ENCODE results near the gene MYL11. TPM values are rescaled to one million over a fixed set of nuclear protein-coding genes. Genes with fewer than 3 reads are reported as not detected.

Gene MYL11
- polyA plus RNA-seq, 1 donor from 2014 or later: 1.7 TPM

DNA sequence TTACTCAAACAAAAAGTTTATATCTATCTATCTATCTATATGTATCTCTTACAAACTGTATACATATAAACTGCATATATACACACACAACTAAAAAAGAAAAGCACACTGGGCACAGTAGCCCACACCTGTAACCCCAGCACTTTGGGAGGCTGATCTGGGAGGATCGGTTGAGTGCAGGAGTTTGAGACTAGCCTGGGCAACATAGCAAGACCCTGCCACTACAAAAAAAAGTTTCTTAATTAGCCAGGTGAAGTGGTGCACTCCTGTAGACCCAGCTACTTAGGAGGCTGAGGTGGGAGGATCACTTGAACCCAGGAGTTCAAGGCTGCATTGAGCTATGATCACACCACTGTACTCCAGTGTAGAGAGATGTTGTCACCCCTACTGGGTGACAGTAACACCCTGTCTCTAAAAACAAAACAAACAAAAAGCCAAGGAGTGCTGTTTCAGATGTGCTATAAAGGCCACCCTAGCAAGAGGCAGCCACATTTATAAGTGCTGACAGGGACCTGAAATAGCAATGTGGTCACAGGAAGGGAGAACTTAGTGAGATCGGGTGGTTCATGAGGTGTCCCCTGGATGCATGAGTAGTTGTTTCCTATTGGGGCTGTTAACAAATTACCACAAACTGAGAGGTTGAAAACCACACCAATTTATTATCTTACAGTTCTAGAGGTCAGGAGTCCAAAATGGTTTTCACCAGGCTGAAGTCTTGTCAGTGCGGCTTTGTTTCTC is 24.3 kb upstream of the MYL11 start:
- no peaks in the 10 kb centered on the region for H3K9me3 Mint-ChIP-seq
- peak overlapping the region in 3 of 4 donors; percentile 69 to 83 (median 80) for H3K4me3 Mint-ChIP-seq
- H3K4me1 Mint-ChIP-seq: peaks cover 32 to 36% (median 33%) of the 10 kb centered on the region in 3 donors

DNA sequence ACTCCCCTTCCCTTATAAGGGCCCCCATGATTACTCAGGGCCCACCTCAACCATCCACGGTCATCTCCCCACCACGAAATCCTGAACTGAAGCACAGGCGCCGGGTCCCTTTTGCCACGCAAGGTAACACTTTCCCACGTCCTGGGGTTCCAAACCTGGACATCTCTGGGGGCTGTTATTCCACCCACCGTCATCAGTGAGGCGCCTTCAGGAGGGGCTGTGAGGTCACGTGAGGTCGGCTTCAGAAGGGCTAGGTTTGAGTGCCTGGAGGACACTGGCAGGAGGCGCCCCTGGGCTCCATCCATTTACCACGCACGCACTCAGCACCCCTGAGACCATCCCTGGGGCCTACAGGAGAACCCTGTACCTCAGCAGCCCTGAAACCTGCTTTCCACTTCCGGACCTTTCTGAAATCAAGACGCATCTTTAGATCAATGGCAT is 23.6 kb upstream of the MYL11 start:
- Mint-ChIP-seq H3K9me3 (no peaks in the 10 kb centered on the region), H3K27ac (peak overlapping the region in 2 of 3 donors; percentile 21 to 79), H3K4me1 (peaks cover 34 to 37% (median 34%) of the 10 kb centered on the region in 3 donors), H3K36me3 (peaks cover 9% of the 10 kb centered on the region), H3K27me3 (no peaks in the 10 kb centered on the region), H3K4me3 (peak overlapping the region in 2 of 4 donors; percentile 80 to 83)

More for the DNA sequence above, 24.3 kb upstream of the MYL11 start:
- Mint-ChIP-seq H3K36me3 (peaks cover 9% of the 10 kb centered on the region), H3K27ac (peak overlapping the region; percentile 36 to 92 (median 79)), H3K27me3 (no peaks in the 10 kb centered on the region)

DNA sequence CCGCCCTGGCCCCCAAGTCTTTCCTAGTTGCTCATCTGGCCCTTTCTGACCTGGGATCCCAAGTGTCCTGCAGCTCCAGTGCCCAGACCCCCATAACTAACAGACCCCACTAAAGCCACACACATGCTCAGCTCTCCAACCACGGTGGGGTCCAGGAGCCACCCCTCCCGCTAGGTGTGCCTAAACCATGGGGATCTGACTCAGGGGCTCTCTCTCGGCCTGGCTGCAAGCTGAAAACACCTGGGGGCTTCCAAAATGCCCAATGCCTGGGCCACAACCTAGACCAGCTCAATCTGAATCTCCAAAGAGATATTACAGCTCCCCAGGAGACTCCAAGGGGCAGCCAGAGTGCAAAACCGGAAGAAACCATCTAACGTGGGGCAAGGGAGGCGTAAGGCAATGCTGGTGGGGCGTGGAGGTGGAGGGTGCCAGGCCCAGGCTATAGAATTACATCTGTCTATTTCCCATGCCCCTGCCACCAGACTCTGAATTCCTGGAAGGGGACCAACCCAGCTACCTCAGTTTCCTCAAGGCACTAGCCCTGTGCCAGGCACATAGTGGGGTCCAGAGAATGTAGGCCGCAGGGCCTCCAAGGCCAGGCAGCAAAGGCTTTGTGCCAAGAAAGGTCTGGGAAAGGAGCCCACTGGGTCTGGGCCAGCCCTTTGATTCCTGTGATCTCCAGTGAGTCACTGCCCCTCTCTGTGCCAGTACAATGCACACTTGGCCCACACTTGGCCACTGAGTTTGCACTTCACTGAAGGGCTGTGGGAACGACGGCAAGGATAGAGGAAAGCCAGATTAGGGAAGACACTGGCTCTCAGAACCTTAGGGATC is 22.8 kb upstream of the MYL11 start:
- Mint-ChIP-seq H3K4me3 (peak overlapping the region in 2 of 4 donors; percentile 47 to 80), H3K27ac (peak overlapping the region in 2 of 3 donors; percentile 16 to 79), H3K27me3 (no peaks in the 10 kb centered on the region), H3K4me1 (peaks cover 37 to 39% (median 37%) of the 10 kb centered on the region in 3 donors), H3K9me3 (no peaks in the 10 kb centered on the region), H3K36me3 (peaks cover 9% of the 10 kb centered on the region)

DNA sequence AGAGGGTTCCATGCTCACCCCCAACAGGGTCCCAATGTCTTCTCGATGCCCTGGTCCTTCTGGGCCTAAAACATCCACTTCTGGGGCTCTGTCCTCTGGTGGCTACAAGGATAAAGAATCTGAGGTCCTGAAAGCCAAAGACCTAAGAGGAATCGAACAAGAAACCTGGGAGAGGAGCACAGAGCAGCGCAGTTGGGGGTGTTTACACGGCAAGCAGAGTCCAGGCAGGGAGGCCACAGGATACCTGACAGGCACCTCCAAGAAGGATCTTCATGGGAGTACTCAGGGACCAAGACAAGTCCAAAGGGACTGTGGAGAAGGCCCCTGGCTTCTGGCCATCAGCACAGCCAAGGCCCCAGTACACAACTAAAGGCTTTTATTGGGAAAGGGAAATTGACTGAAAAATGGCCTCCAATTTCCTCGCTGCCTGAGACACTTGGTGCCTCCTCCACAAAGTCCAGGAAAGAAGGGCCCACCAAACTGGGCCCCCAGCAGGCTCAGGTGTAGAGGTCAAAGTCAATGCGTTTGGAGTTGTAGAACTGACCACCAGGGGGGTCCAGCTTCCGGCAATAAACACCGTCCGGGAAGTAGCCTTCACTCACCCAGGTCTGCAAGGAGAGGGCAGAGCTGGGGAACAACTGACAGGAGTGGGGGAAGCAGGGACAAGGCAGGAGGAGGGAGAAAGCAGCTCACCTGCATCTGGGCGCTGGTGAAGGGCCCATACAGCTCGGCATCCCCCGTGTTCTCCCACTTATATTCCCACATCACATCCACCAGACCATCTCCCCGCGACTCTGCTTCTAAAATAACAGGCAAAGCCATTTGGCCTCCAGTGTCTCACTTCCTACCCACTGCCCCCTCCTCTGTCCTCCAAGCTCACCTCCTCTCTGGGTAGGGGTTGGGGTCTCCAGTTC is 21.9 kb upstream of the MYL11 start:
- peak overlapping the region; percentile 12 to 80 (median 62) for H3K4me3 Mint-ChIP-seq
- H3K27ac Mint-ChIP-seq: peak overlapping the region; percentile 16 to 79 (median 53)
- H3K9me3 Mint-ChIP-seq: no peaks in the 10 kb centered on the region
- no peaks in the 10 kb centered on the region for H3K27me3 Mint-ChIP-seq
- H3K4me1 Mint-ChIP-seq: peaks cover 37 to 39% (median 37%) of the 10 kb centered on the region in 3 donors
- peaks cover 9% of the 10 kb centered on the region for H3K36me3 Mint-ChIP-seq

DNA sequence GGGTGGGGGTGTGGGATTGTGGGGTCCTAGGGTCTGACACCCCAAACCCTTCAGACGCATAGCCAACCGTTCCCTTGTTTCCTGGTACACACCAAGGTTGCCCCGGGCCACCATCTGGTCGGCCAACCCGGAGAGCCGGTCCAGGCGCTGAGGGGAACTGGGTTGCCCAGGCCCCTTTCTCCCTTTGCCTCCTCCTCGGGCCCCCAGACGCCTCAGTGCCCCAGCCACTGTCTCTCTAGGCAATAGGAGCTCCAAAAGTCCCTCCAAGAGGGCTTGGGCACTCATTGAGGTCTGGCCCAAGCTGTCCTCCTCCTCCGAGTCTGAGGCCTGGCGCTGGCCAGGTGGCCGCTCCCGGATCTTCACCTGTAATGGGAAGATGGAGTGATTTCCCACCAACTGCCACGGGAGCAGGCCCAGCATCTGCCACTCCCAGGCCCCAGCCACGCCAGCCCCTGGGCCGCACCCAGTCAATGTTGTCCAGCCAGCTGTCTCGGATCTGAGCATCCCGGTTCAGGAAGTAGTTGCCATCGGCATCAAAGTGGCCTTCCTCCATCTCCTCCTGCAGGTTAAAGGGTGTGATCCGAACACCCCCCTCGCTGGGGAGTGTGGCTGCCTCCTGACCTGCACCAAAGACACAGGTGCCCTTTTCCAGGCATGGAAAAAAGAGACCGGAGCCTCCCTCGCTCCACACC is 21.0 kb upstream of the MYL11 start:
- Mint-ChIP-seq H3K27ac (peak overlapping the region in 2 of 3 donors; percentile 53 to 92), H3K4me1 (peaks cover 37 to 38% (median 37%) of the 10 kb centered on the region in 3 donors), H3K4me3 (peak overlapping the region; percentile 94 to 99 (median 98)), H3K27me3 (no peaks in the 10 kb centered on the region), H3K9me3 (no peaks in the 10 kb centered on the region), H3K36me3 (peaks cover 9% of the 10 kb centered on the region)

DNA sequence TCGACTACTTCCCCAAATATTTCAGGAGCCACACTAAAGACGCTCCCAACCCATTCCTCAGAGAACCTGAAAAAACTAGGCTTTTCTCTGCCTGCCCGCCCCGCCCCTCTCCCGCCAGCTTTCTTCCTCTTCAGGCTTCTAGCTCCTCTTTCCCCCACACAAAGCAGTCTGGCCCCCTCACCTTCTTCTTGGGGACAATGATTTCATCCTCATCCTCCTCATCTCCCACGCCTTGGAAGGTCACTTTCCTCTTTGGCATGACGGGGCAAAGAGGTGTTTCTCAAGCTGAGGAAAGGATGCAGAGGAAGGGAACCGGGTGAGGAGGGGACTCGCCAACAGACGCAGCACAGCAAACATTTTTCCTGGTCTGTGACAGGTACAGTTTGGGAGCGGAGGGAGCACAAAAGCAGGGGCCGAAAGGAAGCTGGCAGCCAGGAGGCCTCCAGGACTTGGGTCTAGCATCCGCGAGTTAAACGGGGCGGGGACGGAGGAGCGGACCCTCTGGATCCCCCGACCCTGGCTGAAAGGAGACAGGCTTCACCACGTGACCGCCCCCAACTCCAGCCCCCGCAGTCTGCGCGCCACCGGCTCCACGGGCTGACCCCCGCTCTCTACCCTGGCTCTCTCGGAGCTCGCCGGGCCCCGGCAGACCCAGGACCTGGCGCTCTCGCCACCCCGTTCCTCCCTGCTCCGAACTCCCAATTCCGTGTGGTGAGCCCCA is 20.0 kb upstream of the MYL11 start:
- Mint-ChIP-seq H3K4me1 (peaks cover 29 to 30% (median 29%) of the 10 kb centered on the region in 3 donors), H3K36me3 (peaks cover 9% of the 10 kb centered on the region), H3K27ac (peak overlapping the region; percentile 92 to 99 (median 97)), H3K4me3 (peak overlapping the region; percentile 94 to 99 (median 98)), H3K27me3 (no peaks in the 10 kb centered on the region), H3K9me3 (no peaks in the 10 kb centered on the region)

DNA sequence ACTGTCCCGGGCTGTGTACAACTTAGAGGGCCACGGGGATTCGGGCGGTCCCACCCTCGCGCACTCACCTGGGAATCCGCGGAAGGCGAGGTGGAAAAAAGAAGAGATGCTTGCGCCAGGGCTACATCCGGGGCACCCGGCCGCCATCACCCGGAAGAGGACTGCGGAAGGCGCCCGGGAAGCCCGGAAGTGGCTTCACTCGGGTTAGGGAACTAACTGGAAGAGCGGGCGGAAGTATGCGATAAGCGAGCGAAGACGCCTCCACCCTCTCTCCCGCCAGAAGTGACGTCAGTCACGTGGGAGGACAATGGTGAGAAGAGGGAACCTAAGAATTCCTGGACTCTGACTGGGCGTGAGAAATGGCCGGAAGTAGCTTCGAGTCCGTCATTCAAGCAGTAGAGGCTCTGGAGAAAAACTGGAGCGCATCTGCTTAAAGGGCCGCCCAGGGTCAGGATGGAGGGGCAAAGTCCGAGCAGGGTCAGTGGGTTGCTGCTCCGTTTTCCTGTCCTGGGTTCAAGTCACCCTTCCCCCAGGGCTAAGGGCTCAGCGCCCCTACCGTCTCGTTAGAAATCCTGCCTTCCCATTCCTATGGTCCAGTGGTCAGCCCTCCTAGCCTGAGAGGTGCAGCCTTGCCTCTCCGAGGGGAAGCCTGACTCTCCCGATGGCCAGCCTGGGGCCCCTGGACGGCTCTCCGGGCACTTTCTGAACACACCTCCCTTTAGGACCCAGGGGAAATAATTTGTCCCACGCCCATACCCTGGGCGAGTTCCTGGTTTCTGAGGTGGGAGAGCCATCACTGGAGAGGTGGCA is 19.3 kb upstream of the MYL11 start, which contains the start of gene CD2BP2:
Gene CD2BP2, minus strand, starts transcription at position 165 of the 810 bp plus-strand sequence. CDS start 627 bp downstream, outside the sequence.
- H3K9me3 Mint-ChIP-seq: no peaks in the 10 kb centered on the region
- peak within 1 kb of the TSS; percentile 92 to 99 (median 97) for H3K27ac Mint-ChIP-seq
- H3K4me1 Mint-ChIP-seq: peaks cover 22 to 24% (median 23%) of the 10 kb centered on the region in 3 donors
- H3K4me3 Mint-ChIP-seq: peak within 1 kb of the TSS; percentile 94 to 99 (median 98)
- H3K27me3 Mint-ChIP-seq: no peaks in the 10 kb centered on the region
- peaks cover 8% of the 10 kb centered on the region for H3K36me3 Mint-ChIP-seq

DNA sequence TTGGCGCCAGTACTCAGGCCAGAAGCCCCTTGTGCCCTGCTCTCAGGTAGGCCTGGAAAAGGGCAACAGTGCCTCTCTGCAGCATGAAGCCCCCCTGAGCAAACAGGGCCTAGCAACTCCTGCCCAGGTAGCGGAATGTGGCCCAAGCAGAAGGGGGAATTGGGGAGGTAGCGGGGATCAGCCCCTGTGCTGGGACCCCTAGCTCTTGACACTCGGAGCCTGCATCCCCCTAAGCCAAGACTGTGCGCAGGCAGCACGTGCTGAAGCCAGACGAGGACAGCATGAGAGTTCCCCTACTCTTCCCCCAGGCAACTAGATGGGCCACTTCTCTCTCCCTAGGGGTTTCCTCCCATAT is 18.7 kb upstream of the MYL11 start:
- Mint-ChIP-seq H3K4me1 (peaks cover 16 to 18% (median 17%) of the 10 kb centered on the region in 3 donors), H3K9me3 (no peaks in the 10 kb centered on the region), H3K36me3 (peaks cover 3% of the 10 kb centered on the region), H3K4me3 (peak overlapping the region; percentile 94 to 99 (median 98)), H3K27me3 (no peaks in the 10 kb centered on the region), H3K27ac (peak overlapping the region; percentile 92 to 99 (median 97))

DNA sequence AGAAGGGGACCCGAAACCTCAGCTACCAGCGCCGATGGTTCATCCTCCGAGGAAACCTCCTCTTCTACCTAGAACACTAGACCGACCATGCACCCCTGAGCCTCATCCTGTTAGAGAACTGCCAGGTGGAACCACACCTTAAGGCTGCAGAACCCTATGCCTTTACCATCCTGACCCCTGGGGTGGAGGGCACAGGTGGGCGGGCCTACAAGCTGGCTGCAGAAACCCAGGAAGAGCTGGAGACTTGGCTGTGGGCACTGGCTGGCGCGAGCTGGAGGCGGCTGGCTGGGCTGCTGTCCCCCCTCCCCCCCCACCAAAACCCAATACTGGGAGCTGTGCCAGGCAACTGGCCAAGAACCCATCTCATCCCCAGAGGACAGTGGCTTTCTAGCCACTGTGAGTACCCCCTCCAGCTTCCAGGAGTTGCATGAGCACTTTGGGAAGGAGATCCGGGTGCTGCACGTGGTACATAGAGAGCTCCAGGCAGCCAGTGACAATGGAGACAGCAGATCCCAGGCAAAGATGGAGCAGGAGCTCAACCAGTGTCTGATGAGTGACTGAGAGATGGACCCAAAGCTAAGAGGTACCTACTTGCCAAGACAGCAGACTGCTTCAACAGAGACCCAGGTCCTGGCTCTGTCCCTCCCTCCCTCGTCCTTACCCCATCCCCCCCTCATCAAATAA is 18.1 kb upstream of the MYL11 start:
- H3K36me3 Mint-ChIP-seq: peaks cover 2% of the 10 kb centered on the region
- no peaks in the 10 kb centered on the region for H3K27me3 Mint-ChIP-seq
- no peaks in the 10 kb centered on the region for H3K9me3 Mint-ChIP-seq
- H3K4me1 Mint-ChIP-seq: peaks cover 12 to 14% (median 13%) of the 10 kb centered on the region in 3 donors
- H3K27ac Mint-ChIP-seq: peak overlapping the region; percentile 92 to 99 (median 97)
- H3K4me3 Mint-ChIP-seq: peak overlapping the region; percentile 77 to 99 (median 96)

DNA sequence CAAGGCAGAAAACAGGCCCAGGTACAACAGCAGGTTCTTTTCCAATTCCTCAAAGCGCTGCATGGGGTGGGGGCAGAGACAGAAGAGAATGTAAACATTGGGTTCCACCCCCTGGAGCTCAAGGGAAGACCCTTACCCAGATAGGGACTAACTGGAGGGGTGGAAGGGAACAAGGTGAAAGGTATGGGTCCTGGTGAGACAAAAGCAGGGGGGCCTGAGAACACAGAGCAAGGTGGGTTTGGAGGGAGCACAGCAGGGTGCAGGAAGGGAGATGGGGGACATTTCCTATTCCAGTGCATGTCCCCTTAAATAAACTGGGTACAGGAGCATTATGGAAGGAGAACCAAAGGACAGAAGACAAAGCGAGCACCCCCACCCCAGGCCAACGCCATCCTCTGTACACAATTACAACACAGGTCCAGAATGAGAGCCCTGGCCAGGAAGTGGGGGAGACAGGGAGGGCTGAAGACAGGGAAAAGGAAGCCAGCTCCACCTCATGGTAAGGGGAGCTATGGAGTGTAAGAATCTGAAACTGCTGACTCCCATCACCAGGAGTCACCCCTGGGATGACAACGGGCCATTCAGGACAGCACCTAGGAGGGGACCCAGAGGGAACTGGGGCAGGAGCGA is 17.4 kb upstream of the MYL11 start:
- peak overlapping the region in 2 of 4 donors; percentile 9 to 98 for H3K4me3 Mint-ChIP-seq
- no peaks in the 10 kb centered on the region for H3K9me3 Mint-ChIP-seq
- H3K4me1 Mint-ChIP-seq: peaks cover 11 to 14% (median 12%) of the 10 kb centered on the region in 3 donors
- H3K27ac Mint-ChIP-seq: peak overlapping the region in 1 of 3 donors; percentile 92
- no peaks in the 10 kb centered on the region for H3K27me3 Mint-ChIP-seq
- H3K36me3 Mint-ChIP-seq: peaks cover 2% of the 10 kb centered on the region

DNA sequence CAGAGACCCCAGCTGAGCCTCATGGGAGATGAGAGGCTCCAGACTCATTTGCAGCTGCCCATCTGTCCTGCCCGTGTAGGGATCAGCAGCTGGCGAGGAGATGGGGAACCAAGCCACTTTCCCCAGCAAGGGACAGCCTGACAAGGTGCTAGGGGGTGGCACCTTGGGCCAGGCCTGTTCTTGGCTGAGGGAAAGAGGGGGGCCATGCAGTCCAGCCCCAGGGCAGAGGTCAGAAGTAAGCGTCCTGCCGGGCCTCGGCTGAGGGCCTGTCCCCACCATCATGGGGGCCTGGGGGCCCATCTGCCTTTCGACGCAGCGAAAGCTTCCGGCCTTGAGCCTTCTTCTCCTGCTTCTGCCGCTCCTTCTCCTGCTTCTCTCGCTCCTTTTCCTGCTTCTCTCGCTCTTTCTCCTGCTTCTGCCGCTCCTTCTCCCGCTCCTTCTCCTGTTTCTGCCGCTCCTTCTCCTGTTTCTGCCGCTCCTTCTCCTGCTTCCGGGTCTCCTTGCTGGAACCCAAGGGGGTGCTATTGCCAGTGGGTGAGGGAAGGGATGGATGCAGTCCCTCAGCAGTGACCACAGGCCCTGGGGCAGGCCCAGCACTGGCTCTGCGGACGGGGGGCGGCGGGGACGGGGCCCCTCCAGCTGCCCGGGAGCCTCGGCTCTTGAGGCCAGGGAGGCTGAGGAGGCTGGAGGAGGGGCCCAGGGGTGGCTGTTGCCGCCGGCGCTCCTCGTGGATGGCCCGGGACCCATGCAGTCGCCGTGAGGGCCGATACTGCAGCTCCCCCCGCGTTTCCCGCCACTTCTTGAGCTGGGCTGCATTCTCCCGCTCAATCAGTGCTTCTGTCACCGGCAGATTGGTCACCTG is 16.7 kb upstream of the MYL11 start:
- H3K4me3 Mint-ChIP-seq: peak overlapping the region in 1 of 4 donors; percentile 9
- H3K36me3 Mint-ChIP-seq: peaks cover 1% of the 10 kb centered on the region
- no peak overlapping the region for H3K27ac Mint-ChIP-seq

More for the DNA sequence above, 16.7 kb upstream of the MYL11 start:
- no peaks in the 10 kb centered on the region for H3K9me3 Mint-ChIP-seq
- no peaks in the 10 kb centered on the region for H3K27me3 Mint-ChIP-seq
- peaks cover 11 to 14% (median 12%) of the 10 kb centered on the region in 3 donors for H3K4me1 Mint-ChIP-seq
